Measurements from ENCODE around the gene RUNDC1.
A peak's percentile ranks its signal among the peaks of the same experiment; 100 is the strongest.
"Not testable (repeated sequence)": the region's sequence is repeated elsewhere in the genome, so short reads cannot be mapped to it uniquely, and the experiment has no call there.

Gene RUNDC1

DNA sequence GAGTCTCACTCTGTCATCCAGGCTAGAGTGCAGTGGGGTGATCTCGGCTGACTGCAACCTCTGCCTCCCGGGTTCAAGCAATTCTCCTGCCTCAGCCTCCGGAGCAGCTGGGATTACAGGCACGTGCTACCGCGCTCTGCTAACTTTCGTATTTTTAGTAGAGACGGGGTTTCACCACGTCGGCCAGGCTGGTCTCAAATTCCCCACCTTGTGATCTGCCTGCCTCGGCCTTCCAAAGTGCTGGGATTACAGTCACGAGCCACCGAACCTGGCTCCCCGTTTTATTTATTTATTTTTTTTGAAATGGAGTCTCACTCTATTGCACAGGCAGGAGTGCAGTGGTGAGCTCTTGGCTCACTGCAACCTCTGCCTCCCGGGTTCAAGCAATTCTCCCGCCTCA lies 4.7 kb upstream of the RUNDC1 start:
- H3K4me2 ChIP-seq (ENCODE audit: low read length, poor library complexity, severe bottlenecking); H3K18ac ChIP-seq (ENCODE audit: low read depth in 1 of 2, low read length in 2 of 2): not testable (repeated sequence)
- WGBS: 94% methylated on average over 16 of the region's 16 CpGs

GRCh38 chr17:42979511-42980273 lies 673 bp upstream of the RUNDC1 start, which contains the start of gene PTGES3L:
PTGES3L (minus strand) TSS chr17:42980080; CDS start chr17:42980053, 27 bp downstream.
- Histone ChIP-seq H2BK5ac (ENCODE audit: low read depth, low read length, poor library complexity, severe bottlenecking) (peak within 1 kb of the TSS; percentile 71), H3K27ac (ENCODE audit: low read length, poor library complexity, severe bottlenecking) (peak within 1 kb of the TSS; percentile 55), H4K8ac (ENCODE audit: low read length) (peak within 1 kb of the TSS; percentile 86), H3K18ac (ENCODE audit: low read depth in 1 of 2, low read length in 2 of 2) (peak within 1 kb of the TSS; percentile 65 to 90), H3K23ac (ENCODE audit: low read length in 2 of 2) (peak within 1 kb of the TSS; percentile 37 to 94), H3K27me3 (ENCODE audit: control insufficient read depth in 1 of 2, insufficient read depth in 1 of 2, low read length in 2 of 2) (no peaks in the 10 kb centered on the region), H3K4me3 (ENCODE audit: insufficient read depth in 1 of 2, low read depth in 1 of 2, low read length in 2 of 2) (peak within 1 kb of the TSS; percentile 91 to 97), H4K91ac (ENCODE audit: low read length) (peak within 1 kb of the TSS; percentile 43), H2AK5ac (ENCODE audit: low read length, severe bottlenecking) (no peak within 1 kb of the TSS), H3K4ac (ENCODE audit: low read depth in 1 of 2, low read length in 2 of 2) (peak within 1 kb of the TSS; percentile 93 to 95), H2AFZ (ENCODE audit: low read depth, low read length) (peak within 1 kb of the TSS; percentile 93), H3K79me1 (replicated peaks; ENCODE audit: low read length, poor library complexity, severe bottlenecking) (peaks cover 2% of the 10 kb centered on the region), H3K36me3 (ENCODE audit: control insufficient read depth in 1 of 2, insufficient read depth in 2 of 2, low read depth in 1 of 2, low read length in 2 of 2) (no peaks in the 10 kb centered on the region), H2BK120ac (ENCODE audit: low read depth, low read length) (peak within 1 kb of the TSS; percentile 78), H2BK15ac (ENCODE audit: low read depth, poor library complexity, severe bottlenecking) (peak within 1 kb of the TSS; percentile 91), H3K4me2 (ENCODE audit: low read length, poor library complexity, severe bottlenecking) (peak within 1 kb of the TSS; percentile 81), H3K4me1 (ENCODE audit: control insufficient read depth, insufficient read depth, low read depth, low read length) (peaks cover 10% of the 10 kb centered on the region), H3K9me3 (ENCODE audit: control insufficient read depth, low read length) (no peaks in the 10 kb centered on the region), H2BK12ac (ENCODE audit: low read length in 2 of 2) (peak within 1 kb of the TSS in 1 of 2 experiments; percentile 49), H3K14ac (ENCODE audit: low read length in 2 of 2) (peak within 1 kb of the TSS in 1 of 2 experiments; percentile 92), H3K9ac (ENCODE audit: low read length) (peak within 1 kb of the TSS; percentile 80)
- WGBS: 47% methylated on average over 20 of the region's 21 CpGs
- DNase-seq: peak; percentile 81

More for the DNA sequence above, 4.7 kb upstream of the RUNDC1 start:
- not testable (repeated sequence) for H2BK120ac ChIP-seq (ENCODE audit: low read depth, low read length); H3K79me1 ChIP-seq (replicated peaks; ENCODE audit: low read length, poor library complexity, severe bottlenecking); H3K27ac ChIP-seq (ENCODE audit: low read length, poor library complexity, severe bottlenecking); H2AFZ ChIP-seq (ENCODE audit: low read depth, low read length); H2BK12ac ChIP-seq (ENCODE audit: low read length in 2 of 2); H3K23ac ChIP-seq (ENCODE audit: low read length in 2 of 2); H3K4ac ChIP-seq (ENCODE audit: low read depth in 1 of 2, low read length in 2 of 2); H2AK5ac ChIP-seq (ENCODE audit: low read length, severe bottlenecking); H4K91ac ChIP-seq (ENCODE audit: low read length); H3K4me3 ChIP-seq (ENCODE audit: insufficient read depth in 1 of 2, low read depth in 1 of 2, low read length in 2 of 2); DNase-seq; H3K9ac ChIP-seq (ENCODE audit: low read length); H3K4me1 ChIP-seq (ENCODE audit: control insufficient read depth, insufficient read depth, low read depth, low read length); H3K14ac ChIP-seq (ENCODE audit: low read length in 2 of 2); H2BK15ac ChIP-seq (ENCODE audit: low read depth, poor library complexity, severe bottlenecking); H4K8ac ChIP-seq (ENCODE audit: low read length); H3K9me3 ChIP-seq (ENCODE audit: control insufficient read depth, low read length); H2BK5ac ChIP-seq (ENCODE audit: low read depth, low read length, poor library complexity, severe bottlenecking); H3K36me3 ChIP-seq (ENCODE audit: control insufficient read depth in 1 of 2, insufficient read depth in 2 of 2, low read depth in 1 of 2, low read length in 2 of 2); H3K27me3 ChIP-seq (ENCODE audit: control insufficient read depth in 1 of 2, insufficient read depth in 1 of 2, low read length in 2 of 2)

DNA sequence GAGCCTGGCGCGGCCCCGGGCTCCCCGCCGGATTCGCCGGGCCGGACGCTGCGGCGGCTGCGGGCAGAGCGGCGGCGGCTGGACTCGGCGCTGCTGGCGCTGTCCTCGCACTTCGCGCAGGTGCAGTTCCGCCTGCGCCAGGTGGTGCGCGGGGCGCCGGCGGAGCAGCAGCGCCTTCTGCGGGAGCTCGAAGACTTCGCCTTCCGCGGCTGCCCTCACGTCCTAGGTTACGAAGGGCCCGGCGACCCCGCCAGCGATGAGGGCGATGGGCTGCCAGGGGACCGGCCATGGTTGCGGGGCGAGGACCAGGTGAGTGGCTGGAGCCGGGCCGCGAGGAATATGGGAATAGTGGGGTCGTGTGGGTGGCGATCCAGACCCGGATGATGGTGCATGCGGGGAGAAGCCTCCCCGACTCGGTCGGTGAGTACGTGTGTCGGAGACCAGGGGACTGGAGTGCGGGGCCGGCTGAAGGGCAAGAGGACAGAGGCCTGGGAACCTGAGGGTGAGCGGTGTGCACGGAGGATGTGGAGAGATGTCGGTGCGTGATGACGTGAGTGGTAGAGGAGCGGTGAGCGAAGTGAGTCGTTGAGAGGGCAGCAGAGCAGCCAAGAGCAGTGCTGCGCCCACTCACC lies 517 bp downstream of the RUNDC1 start:
- Histone ChIP-seq H2AFZ (ENCODE audit: low read depth, low read length) (peak overlapping the region; percentile 93), H2BK12ac (ENCODE audit: low read length in 2 of 2) (peak overlapping the region in 1 of 2 experiments; percentile 49), H3K4me3 (ENCODE audit: insufficient read depth in 1 of 2, low read depth in 1 of 2, low read length in 2 of 2) (peak overlapping the region; percentile 91 to 97), H2BK5ac (ENCODE audit: low read depth, low read length, poor library complexity, severe bottlenecking) (peak overlapping the region; percentile 71), H3K27ac (ENCODE audit: low read length, poor library complexity, severe bottlenecking) (no peak overlapping the region), H2BK120ac (ENCODE audit: low read depth, low read length) (peak overlapping the region; percentile 78), H3K9me3 (ENCODE audit: control insufficient read depth, low read length) (no peaks in the 10 kb centered on the region), H3K4ac (ENCODE audit: low read depth in 1 of 2, low read length in 2 of 2) (peak overlapping the region; percentile 93 to 95), H3K4me2 (ENCODE audit: low read length, poor library complexity, severe bottlenecking) (peak overlapping the region; percentile 81), H3K27me3 (ENCODE audit: control insufficient read depth in 1 of 2, insufficient read depth in 1 of 2, low read length in 2 of 2) (no peaks in the 10 kb centered on the region), H3K9ac (ENCODE audit: low read length) (peak overlapping the region; percentile 80), H3K4me1 (ENCODE audit: control insufficient read depth, insufficient read depth, low read depth, low read length) (peaks cover 10% of the 10 kb centered on the region), H3K14ac (ENCODE audit: low read length in 2 of 2) (peak overlapping the region in 1 of 2 experiments; percentile 92), H2AK5ac (ENCODE audit: low read length, severe bottlenecking) (no peak overlapping the region), H3K36me3 (ENCODE audit: control insufficient read depth in 1 of 2, insufficient read depth in 2 of 2, low read depth in 1 of 2, low read length in 2 of 2) (peaks cover 3% of the 10 kb centered on the region in 2 experiments), H3K79me1 (replicated peaks; ENCODE audit: low read length, poor library complexity, severe bottlenecking) (peaks cover 4% of the 10 kb centered on the region), H4K8ac (ENCODE audit: low read length) (peak overlapping the region; percentile 86), H4K91ac (ENCODE audit: low read length) (peak overlapping the region; percentile 43), H3K18ac (ENCODE audit: low read depth in 1 of 2, low read length in 2 of 2) (peak overlapping the region; percentile 65 to 90), H3K23ac (ENCODE audit: low read length in 2 of 2) (peak overlapping the region; percentile 29 to 37), H2BK15ac (ENCODE audit: low read depth, poor library complexity, severe bottlenecking) (peak overlapping the region; percentile 91)
- WGBS: under 1% methylated on average over 65 of the region's 67 CpGs
- DNase-seq: peak; percentile 68

GRCh38 chr17:42982266-42982665 lies 1.9 kb downstream of the RUNDC1 start:
- Histone ChIP-seq H3K79me1 (replicated peaks; ENCODE audit: low read length, poor library complexity, severe bottlenecking) (peaks cover 12% of the 10 kb centered on the region), H3K4me1 (ENCODE audit: control insufficient read depth, insufficient read depth, low read depth, low read length) (peaks cover 10% of the 10 kb centered on the region), H3K14ac (ENCODE audit: low read length in 2 of 2) (no peak overlapping the region), H2BK5ac (ENCODE audit: low read depth, low read length, poor library complexity, severe bottlenecking) (no peak overlapping the region), H4K91ac (ENCODE audit: low read length) (no peak overlapping the region), H3K18ac (ENCODE audit: low read depth in 1 of 2, low read length in 2 of 2) (no peak overlapping the region), H3K4me3 (ENCODE audit: insufficient read depth in 1 of 2, low read depth in 1 of 2, low read length in 2 of 2) (no peak overlapping the region), H2AFZ (ENCODE audit: low read depth, low read length) (no peak overlapping the region), H3K9me3 (ENCODE audit: control insufficient read depth, low read length) (no peaks in the 10 kb centered on the region), H3K23ac (ENCODE audit: low read length in 2 of 2) (no peak overlapping the region), H2BK12ac (ENCODE audit: low read length in 2 of 2) (no peak overlapping the region), H3K27ac (ENCODE audit: low read length, poor library complexity, severe bottlenecking) (no peak overlapping the region), H3K36me3 (ENCODE audit: control insufficient read depth in 1 of 2, insufficient read depth in 2 of 2, low read depth in 1 of 2, low read length in 2 of 2) (peaks cover 8 to 9% of the 10 kb centered on the region in 2 experiments), H4K8ac (ENCODE audit: low read length) (no peak overlapping the region), H3K9ac (ENCODE audit: low read length) (no peak overlapping the region), H2AK5ac (ENCODE audit: low read length, severe bottlenecking) (no peak overlapping the region), H3K4ac (ENCODE audit: low read depth in 1 of 2, low read length in 2 of 2) (no peak overlapping the region), H3K27me3 (ENCODE audit: control insufficient read depth in 1 of 2, insufficient read depth in 1 of 2, low read length in 2 of 2) (no peaks in the 10 kb centered on the region), H2BK15ac (ENCODE audit: low read depth, poor library complexity, severe bottlenecking) (no peak overlapping the region), H2BK120ac (ENCODE audit: low read depth, low read length) (no peak overlapping the region), H3K4me2 (ENCODE audit: low read length, poor library complexity, severe bottlenecking) (no peak overlapping the region)
- DNase-seq: no peak

Data from mesenchymal stem cell (in vitro differentiated cells and primary cell).